ENCODE results near the gene ABCB7.
"Not testable (repeated sequence)": the region's sequence is repeated elsewhere in the genome, so short reads cannot be mapped to it uniquely, and the experiment has no call there.

Gene ABCB7

GRCh38 chrX:75154871-75155270 is 1.2 kb downstream of the ABCB7 start:
- Histone ChIP-seq H3K4me3 (peak overlapping the region; percentile 76), H3K27ac (no peak overlapping the region)
- no peak for TF ChIP-seq CTCF (IDR thresholded peaks at IDR 0.05)
- no peak for DNase-seq (ENCODE audit: low spot score)

GRCh38 chrX:75151827-75152592 is 4.1 kb downstream of the ABCB7 start:
- no peak overlapping the region for H3K4me3 ChIP-seq
- no peak for DNase-seq (ENCODE audit: low spot score)
- no peak for TF ChIP-seq CTCF (IDR thresholded peaks at IDR 0.05)
- H3K27ac ChIP-seq = no peak overlapping the region

GRCh38 chrX:75149654-75150053 is 6.4 kb downstream of the ABCB7 start:
- no peak for DNase-seq (ENCODE audit: low spot score)
- H3K27ac ChIP-seq = no peak overlapping the region
- TF ChIP-seq CTCF (IDR thresholded peaks at IDR 0.05) = no peak
- H3K4me3 ChIP-seq = no peak overlapping the region

- Histone ChIP-seq H3K4me3 (no peak overlapping the region), H3K27ac (no peak overlapping the region)
- TF ChIP-seq CTCF (IDR thresholded peaks at IDR 0.05) = no peak
- DNase-seq (ENCODE audit: low spot score) = no peak
These were observed 23.4 kb downstream of the ABCB7 start for GRCh38 chrX:75132672-75133071.

GRCh38 chrX:75131973-75132627 is 24.0 kb downstream of the ABCB7 start:
- H3K27ac ChIP-seq = no peak overlapping the region
- no peak for DNase-seq (ENCODE audit: low spot score)
- H3K4me3 ChIP-seq = no peak overlapping the region
- no peak for TF ChIP-seq CTCF (IDR thresholded peaks at IDR 0.05)

GRCh38 chrX:75129069-75129468 is 27.0 kb downstream of the ABCB7 start:
- H3K27ac ChIP-seq; DNase-seq (ENCODE audit: low spot score); H3K4me3 ChIP-seq: not testable (repeated sequence)

GRCh38 chrX:75118296-75118695 is 37.8 kb downstream of the ABCB7 start:
- H3K27ac ChIP-seq = no peak overlapping the region
- no peak for TF ChIP-seq CTCF (IDR thresholded peaks at IDR 0.05)
- no peak overlapping the region for H3K4me3 ChIP-seq
- DNase-seq (ENCODE audit: low spot score) = no peak
